Activated B cell treated with CpG ODN at 0.5 μM for 24 hours (primary cell): ENCODE measurements around the gene CNP. TPM values are rescaled to one million over a fixed set of nuclear protein-coding genes. Genes with fewer than 3 reads are reported as not detected.
A peak's percentile ranks its signal among the peaks of the same experiment; 100 is the strongest.

Experiments used
- ATAC-seq: fragments of 200-7000 bp; cut with Tn5 transposase; one replicate; pipeline ENCODE4 v1.10.0; 2021; ENCODE audit warnings: low read depth, mild to moderate bottlenecking, moderate library complexity
- CTCF ChIA-PET: fragments of 350-600 bp; sonication (Branson Sonifier 250); formaldehyde crosslinking; loops from one replicate; lab custom pipeline; 2021; ENCODE audit warnings: antibody characterized with exemption; lab: Charles Lee
- POLR2A ChIA-PET: fragments of 350-600 bp; sonication (Branson Sonifier 250); formaldehyde crosslinking; loops from one replicate; lab custom pipeline; 2021; ENCODE audit warnings: antibody characterized with exemption; lab: Charles Lee
- DNase-seq: peaks from one replicate; pipeline ENCODE4 v3.0.0; 2022
- H3K27ac Mint-ChIP-seq: one replicate; pipeline ENCODE4 v1.8.0; 2020; ENCODE audit warnings: mixed read lengths
- H3K27me3 Mint-ChIP-seq: one replicate; pipeline ENCODE4 v1.8.0; 2021; ENCODE audit warnings: mixed read lengths
- H3K36me3 Mint-ChIP-seq: one replicate; pipeline ENCODE4 v1.8.0; 2021; ENCODE audit warnings: low read depth, mixed read lengths
- H3K4me1 Mint-ChIP-seq: one replicate; pipeline ENCODE4 v1.8.0; 2021; ENCODE audit warnings: mixed read lengths
- H3K4me3 Mint-ChIP-seq: one replicate; pipeline ENCODE4 v1.8.0; 2020; ENCODE audit warnings: mild to moderate bottlenecking, mixed read lengths
- H3K9me3 Mint-ChIP-seq: one replicate; pipeline ENCODE4 v1.8.0; 2020; ENCODE audit warnings: mixed read lengths
- CTCF ChIP-seq: fragments of 200-600 bp; IDR thresholded peaks from one replicate; pipeline ENCODE4 v1.8.0; 2022; ENCODE audit warnings: antibody characterized with exemption, mild to moderate bottlenecking
- intact Hi-C: fragments of 100-400 bp; cut with micrococcal nuclease; formaldehyde crosslinking; loops from one replicate; pipeline ENCODE4 v1.15.1; 2024
- total RNA-seq: library from RNA; stranded (reverse); gene quantifications from 2 replicates; pipeline ENCODE4 v1.2.3, GENCODE V29; 2022

Gene CNP
- total RNA-seq, 1 donor from 2014 or later: 48.0 TPM

GRCh38 chr17:41989702-41990419 is 23.3 kb downstream of the CNP start:
- no peaks in the 10 kb centered on the region for H3K9me3 Mint-ChIP-seq
- ChIA-PET POLR2A (interaction anchor here (0.6 kb wide), 1 partner anchor 327 kb away, joined by 3 read pairs; no protein-coding TSS in a partner anchor), CTCF (no interaction called here)
- TF ChIP-seq CTCF: no peak
- peaks cover 6% of the 10 kb centered on the region for H3K4me1 Mint-ChIP-seq
- ATAC-seq (no peak), DNase-seq (no peak)
- intact Hi-C loops: no loop called here
- H3K27ac Mint-ChIP-seq: no peak overlapping the region
- H3K36me3 Mint-ChIP-seq: peaks cover 93% of the 10 kb centered on the region
- no peak overlapping the region for H3K4me3 Mint-ChIP-seq
- no peaks in the 10 kb centered on the region for H3K27me3 Mint-ChIP-seq

- H3K27me3 Mint-ChIP-seq: no peaks in the 10 kb centered on the region
- no peak overlapping the region for H3K27ac Mint-ChIP-seq
- intact Hi-C loops: no loop called here
- H3K4me1 Mint-ChIP-seq: peaks cover 26% of the 10 kb centered on the region
- no peak for TF ChIP-seq CTCF
- H3K9me3 Mint-ChIP-seq: no peaks in the 10 kb centered on the region
- no peak overlapping the region for H3K4me3 Mint-ChIP-seq
- DNase-seq (no peak), ATAC-seq (no peak)
- peaks cover 93% of the 10 kb centered on the region for H3K36me3 Mint-ChIP-seq
- POLR2A ChIA-PET: no interaction called here
- CTCF ChIA-PET: no interaction called here
Observed at GRCh38 chr17:41992576-41992975, 26.0 kb downstream of the CNP start.

- TF ChIP-seq CTCF: no peak
- peak overlapping the region; percentile 94 for H3K27ac Mint-ChIP-seq
- DNase-seq: no peak
- H3K4me3 Mint-ChIP-seq: peak overlapping the region; percentile 4
- no peak for ATAC-seq
- H3K36me3 Mint-ChIP-seq: peaks cover 86% of the 10 kb centered on the region
- no peaks in the 10 kb centered on the region for H3K9me3 Mint-ChIP-seq
- CTCF ChIA-PET: no interaction called here
- H3K27me3 Mint-ChIP-seq: no peaks in the 10 kb centered on the region
- H3K4me1 Mint-ChIP-seq: peaks cover 26% of the 10 kb centered on the region
- intact Hi-C loops: loop anchor here (1.0 kb wide), 1 partner anchor 20 kb away; the partner anchor contains the start of gene DNAJC7
- POLR2A ChIA-PET: interaction anchor here (0.9 to 2.0 kb wide), 4 partner anchors 20 to 308 kb away, joined by 4 to 9 read pairs (median 6); partner anchors contain the start of genes CNP, DNAJC7 and EIF1
Observed at GRCh38 chr17:41996855-41997164, 30.2 kb downstream of the CNP start.

- peaks cover 87% of the 10 kb centered on the region for H3K36me3 Mint-ChIP-seq
- H3K27me3 Mint-ChIP-seq: no peaks in the 10 kb centered on the region
- no peak overlapping the region for H3K27ac Mint-ChIP-seq
- no peaks in the 10 kb centered on the region for H3K9me3 Mint-ChIP-seq
- DNase-seq (no peak), ATAC-seq (no peak)
- no peak overlapping the region for H3K4me3 Mint-ChIP-seq
- no peak for TF ChIP-seq CTCF
- intact Hi-C loops: no loop called here
- ChIA-PET POLR2A (interaction anchor here (0.5 to 1.2 kb wide), 2 partner anchors 14 to 62 kb away, joined by 3 to 5 read pairs; no protein-coding TSS in a partner anchor), CTCF (no interaction called here)
- peaks cover 30% of the 10 kb centered on the region for H3K4me1 Mint-ChIP-seq
Observed at GRCh38 chr17:41998497-41998896, 31.9 kb downstream of the CNP start.

- ChIA-PET CTCF (no interaction called here), POLR2A (interaction anchor here (0.5 to 0.7 kb wide), 2 partner anchors 15 to 111 kb away, joined by 3 to 6 read pairs; no protein-coding TSS in a partner anchor)
- peaks cover 73% of the 10 kb centered on the region for H3K36me3 Mint-ChIP-seq
- H3K4me1 Mint-ChIP-seq: peaks cover 29% of the 10 kb centered on the region
- no peak overlapping the region for H3K27ac Mint-ChIP-seq
- no peak for TF ChIP-seq CTCF
- H3K4me3 Mint-ChIP-seq: no peak overlapping the region
- DNase-seq (no peak), ATAC-seq (no peak)
- H3K27me3 Mint-ChIP-seq: no peaks in the 10 kb centered on the region
- intact Hi-C loops: no loop called here
- no peaks in the 10 kb centered on the region for H3K9me3 Mint-ChIP-seq
Observed at GRCh38 chr17:42000413-42001133, 34.0 kb downstream of the CNP start.
